ENCODE data around the gene AKR1E2. TPM values are rescaled to one million over a fixed set of nuclear protein-coding genes. Genes with fewer than 3 reads are reported as not detected.

AKR1E2 gene
- total and polyA plus RNA-seq, 2 donors (not counting 3 experiments of a cell fraction or from before 2014, with no cell fraction given), result 4.0 to 8.2 TPM

DNA sequence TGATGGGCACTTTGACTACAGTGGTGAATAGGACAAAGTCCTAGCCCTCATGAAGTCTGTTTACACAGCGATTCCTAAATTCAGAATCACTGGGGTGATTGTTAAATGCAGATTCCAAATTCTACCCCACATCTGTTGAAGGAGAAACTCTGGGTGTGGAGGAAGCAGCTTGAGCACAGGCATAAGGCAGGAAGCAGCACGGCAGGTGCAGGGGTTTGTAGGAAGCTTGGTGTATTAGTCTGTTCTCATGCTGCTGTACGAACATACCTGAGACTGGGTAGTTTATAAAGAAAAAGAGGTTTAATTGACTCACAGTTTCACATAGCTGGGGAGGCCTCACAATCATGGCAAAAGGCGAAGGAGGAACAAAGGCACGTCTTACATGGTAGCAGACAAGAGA lies 5.1 kb downstream of the AKR1E2 start:
- no peak for FAIRE-seq
- no peaks in the 10 kb centered on the region for H3K9me1 ChIP-seq (replicated peaks; ENCODE audit: control insufficient read depth, extremely low read depth, insufficient read depth, low read length)
- H3K9me3 ChIP-seq (replicated peaks; ENCODE audit: control insufficient read depth, insufficient read depth, low read length), result no peaks in the 10 kb centered on the region
- intact Hi-C loops (cut with micrococcal nuclease) (no loop called here), dilution Hi-C loops (cut with MboI; ENCODE audit: extremely low pct_ligation_motif_present, low sequenced_read_pairs) (no loop called here)
- DNase-seq (ENCODE audit: low read depth, low spot score), result no peak
- no peak overlapping the region for H2AFZ ChIP-seq (ENCODE audit: low read depth, low read length)
- H3K79me2 ChIP-seq (ENCODE audit: control insufficient read depth, insufficient read depth, low read length), result no peaks in the 10 kb centered on the region
- H3K27me3 ChIP-seq (ENCODE audit: control insufficient read depth in 2 of 2, insufficient read depth in 2 of 2, low read length in 2 of 2), result no peaks in the 10 kb centered on the region
- POLR2A ChIA-PET, result no interaction called here
- H3K4me1 ChIP-seq (ENCODE audit: control insufficient read depth, extremely low read depth, insufficient read depth, low read length), result peaks cover 5% of the 10 kb centered on the region
- H4K20me1 ChIP-seq (replicated peaks; ENCODE audit: control insufficient read depth, extremely low read depth, insufficient read depth, low read length), result no peaks in the 10 kb centered on the region
- TF ChIP-seq EZH2 (IDR thresholded peaks at IDR 0.05; ENCODE audit: borderline replicate concordance, low read depth, low read length, severe bottlenecking) (no peak), POLR2AphosphoS5 (IDR thresholded peaks at IDR 0.05; ENCODE audit: insufficient read depth, low read depth, low read length) (no peak), FOS (IDR thresholded peaks at IDR 0.05; ENCODE audit: borderline replicate concordance, insufficient read depth, low read length) (no peak), POLR2A (IDR thresholded peaks at IDR 0.05; ENCODE audit: low read depth, low read length) (no peak), CTCF (IDR thresholded peaks at IDR 0.05; ENCODE audit: extremely low read depth in 1 of 2, insufficient read depth in 1 of 2, low read depth in 1 of 2, low read length in 2 of 2) (no peak), JUN (IDR thresholded peaks at IDR 0.05; ENCODE audit: borderline replicate concordance, insufficient read depth, insufficient read length, low read depth) (no peak), MAX (IDR thresholded peaks at IDR 0.05; ENCODE audit: insufficient read depth, insufficient read length) (no peak), MYC (IDR thresholded peaks at IDR 0.05; ENCODE audit: low read depth, low read length) (no peak), GATA2 (IDR thresholded peaks at IDR 0.05; ENCODE audit: insufficient read depth, insufficient read length, low read depth, low read length) (no peak)
- CTCF ChIA-PET, result interaction anchor here (0.7 to 2.3 kb wide), 3 partner anchors 16 to 19 kb away, joined by 3 to 5 read pairs (median 4); no protein-coding TSS in a partner anchor
- H3K9ac ChIP-seq (replicated peaks; ENCODE audit: extremely low read depth, insufficient read depth, low read length), result no peak overlapping the region
- no TSS peak for BruUV-seq (replicated peaks)
- H3K27ac ChIP-seq (ENCODE audit: insufficient read depth, low read depth, low read length), result no peak overlapping the region
- peaks cover 0 to 6% of the 10 kb centered on the region in 2 experiments for H3K36me3 ChIP-seq (ENCODE audit: control insufficient read depth in 2 of 2, extremely low read depth in 1 of 2, insufficient read depth in 2 of 2, low read length in 2 of 2)
- H3K4me2 ChIP-seq (ENCODE audit: insufficient read depth, low read length), result no peak overlapping the region
- no peak overlapping the region for H3K4me3 ChIP-seq (replicated peaks in 1 of 3; ENCODE audit: insufficient read depth in 1 of 3, low read depth in 1 of 3, low read length in 3 of 3)
